ENCODE measurements around the gene GART.
"Not testable (repeated sequence)": the region's sequence is repeated elsewhere in the genome, so short reads cannot be mapped to it uniquely, and the experiment has no call there.

The GART gene

GRCh38 chr21:33514229-33514628 lies 27.7 kb downstream of the GART start:
- Histone ChIP-seq H3K27me3 (ENCODE audit: control insufficient read depth, insufficient read depth, low read length) (no peaks in the 10 kb centered on the region), H3K4me1 (ENCODE audit: control insufficient read depth, insufficient read depth, low read length) (no peaks in the 10 kb centered on the region), H3K4me3 (ENCODE audit: low read length) (no peak overlapping the region), H3K36me3 (ENCODE audit: control insufficient read depth, insufficient read depth, low read length) (peaks cover 40% of the 10 kb centered on the region), H3K9me3 (ENCODE audit: control insufficient read depth, insufficient read depth, low read length) (no peaks in the 10 kb centered on the region), H3K27ac (ENCODE audit: low read length) (no peak overlapping the region)
- no CpG with 5 or more reads among the region's 2 CpGs for WGBS (ENCODE audit: insufficient coverage, insufficient read length)
- DNase-seq (ENCODE audit: low read depth, low spot score) = no peak

- no peaks in the 10 kb centered on the region for H3K27me3 ChIP-seq (ENCODE audit: control insufficient read depth, insufficient read depth, low read length)
- H3K9me3 ChIP-seq (ENCODE audit: control insufficient read depth, insufficient read depth, low read length) = no peaks in the 10 kb centered on the region
- H3K4me1 ChIP-seq (ENCODE audit: control insufficient read depth, insufficient read depth, low read length) = no peaks in the 10 kb centered on the region
- WGBS (ENCODE audit: insufficient coverage, insufficient read length) = no CpG with 5 or more reads among the region's 3 CpGs
- H3K4me3 ChIP-seq (ENCODE audit: low read length) = no peak overlapping the region
- peaks cover 33% of the 10 kb centered on the region for H3K36me3 ChIP-seq (ENCODE audit: control insufficient read depth, insufficient read depth, low read length)
- H3K27ac ChIP-seq (ENCODE audit: low read length) = no peak overlapping the region
- no peak for DNase-seq (ENCODE audit: low read depth, low spot score)
Observed at GRCh38 chr21:33512481-33512880, 29.4 kb downstream of the GART start.

- Histone ChIP-seq H3K4me1 (ENCODE audit: control insufficient read depth, insufficient read depth, low read length) (no peaks in the 10 kb centered on the region), H3K4me3 (ENCODE audit: low read length) (no peak overlapping the region), H3K36me3 (ENCODE audit: control insufficient read depth, insufficient read depth, low read length) (peaks cover 25% of the 10 kb centered on the region), H3K9me3 (ENCODE audit: control insufficient read depth, insufficient read depth, low read length) (no peaks in the 10 kb centered on the region), H3K27ac (ENCODE audit: low read length) (no peak overlapping the region), H3K27me3 (ENCODE audit: control insufficient read depth, insufficient read depth, low read length) (no peaks in the 10 kb centered on the region)
- DNase-seq (ENCODE audit: low read depth, low spot score) = no peak
- WGBS (ENCODE audit: insufficient coverage, insufficient read length) = no CpG with 5 or more reads among the region's 4 CpGs
Observed at GRCh38 chr21:33511639-33512038, 30.3 kb downstream of the GART start.

GRCh38 chr21:33510826-33511225 lies 31.1 kb downstream of the GART start:
- Histone ChIP-seq H3K4me3 (ENCODE audit: low read length) (no peak overlapping the region), H3K36me3 (ENCODE audit: control insufficient read depth, insufficient read depth, low read length) (peaks cover 26% of the 10 kb centered on the region), H3K27ac (ENCODE audit: low read length) (no peak overlapping the region), H3K4me1 (ENCODE audit: control insufficient read depth, insufficient read depth, low read length) (no peaks in the 10 kb centered on the region), H3K27me3 (ENCODE audit: control insufficient read depth, insufficient read depth, low read length) (no peaks in the 10 kb centered on the region), H3K9me3 (ENCODE audit: control insufficient read depth, insufficient read depth, low read length) (no peaks in the 10 kb centered on the region)
- WGBS (ENCODE audit: insufficient coverage, insufficient read length) = no CpG with 5 or more reads among the region's 8 CpGs
- no peak for DNase-seq (ENCODE audit: low read depth, low spot score)

- peaks cover 15% of the 10 kb centered on the region for H3K36me3 ChIP-seq (ENCODE audit: control insufficient read depth, insufficient read depth, low read length)
- no CpG with 5 or more reads among the region's 1 CpG for WGBS (ENCODE audit: insufficient coverage, insufficient read length)
- H3K27me3 ChIP-seq (ENCODE audit: control insufficient read depth, insufficient read depth, low read length); H3K4me1 ChIP-seq (ENCODE audit: control insufficient read depth, insufficient read depth, low read length); DNase-seq (ENCODE audit: low read depth, low spot score); H3K27ac ChIP-seq (ENCODE audit: low read length); H3K9me3 ChIP-seq (ENCODE audit: control insufficient read depth, insufficient read depth, low read length); H3K4me3 ChIP-seq (ENCODE audit: low read length): not testable (repeated sequence)
Observed at GRCh38 chr21:33507003-33507402, 34.9 kb downstream of the GART start.

- peaks cover 11% of the 10 kb centered on the region for H3K36me3 ChIP-seq (ENCODE audit: control insufficient read depth, insufficient read depth, low read length)
- no peaks in the 10 kb centered on the region for H3K27me3 ChIP-seq (ENCODE audit: control insufficient read depth, insufficient read depth, low read length)
- no peaks in the 10 kb centered on the region for H3K4me1 ChIP-seq (ENCODE audit: control insufficient read depth, insufficient read depth, low read length)
- no peak for DNase-seq (ENCODE audit: low read depth, low spot score)
- WGBS (ENCODE audit: insufficient coverage, insufficient read length) = no CpG with 5 or more reads among the region's 8 CpGs
- H3K27ac ChIP-seq (ENCODE audit: low read length) = no peak overlapping the region
- no peak overlapping the region for H3K4me3 ChIP-seq (ENCODE audit: low read length)
- H3K9me3 ChIP-seq (ENCODE audit: control insufficient read depth, insufficient read depth, low read length) = no peaks in the 10 kb centered on the region
Observed at GRCh38 chr21:33505833-33506232, 36.1 kb downstream of the GART start.

GRCh38 chr21:33496345-33496744 lies 45.6 kb downstream of the GART start:
- no peak for DNase-seq (ENCODE audit: low read depth, low spot score)
- no CpG with 5 or more reads among the region's 7 CpGs for WGBS (ENCODE audit: insufficient coverage, insufficient read length)
- Histone ChIP-seq H3K27ac (ENCODE audit: low read length) (no peak overlapping the region), H3K9me3 (ENCODE audit: control insufficient read depth, insufficient read depth, low read length) (no peaks in the 10 kb centered on the region), H3K27me3 (ENCODE audit: control insufficient read depth, insufficient read depth, low read length) (no peaks in the 10 kb centered on the region; the same call in 1 of the 2 replicates), H3K4me1 (ENCODE audit: control insufficient read depth, insufficient read depth, low read length) (no peaks in the 10 kb centered on the region), H3K4me3 (ENCODE audit: low read length) (no peak overlapping the region), H3K36me3 (ENCODE audit: control insufficient read depth, insufficient read depth, low read length) (no peaks in the 10 kb centered on the region)

- WGBS (ENCODE audit: insufficient coverage, insufficient read length) = no CpG with 5 or more reads among the region's 4 CpGs
- H3K36me3 ChIP-seq (ENCODE audit: control insufficient read depth, insufficient read depth, low read length) = no peaks in the 10 kb centered on the region
- H3K4me3 ChIP-seq (ENCODE audit: low read length) = no peak overlapping the region
- H3K4me1 ChIP-seq (ENCODE audit: control insufficient read depth, insufficient read depth, low read length) = no peaks in the 10 kb centered on the region
- H3K9me3 ChIP-seq (ENCODE audit: control insufficient read depth, insufficient read depth, low read length) = no peaks in the 10 kb centered on the region
- DNase-seq (ENCODE audit: low read depth, low spot score) = no peak
- H3K27me3 ChIP-seq (ENCODE audit: control insufficient read depth, insufficient read depth, low read length) = no peaks in the 10 kb centered on the region; the same call in 1 of the 2 replicates
- no peak overlapping the region for H3K27ac ChIP-seq (ENCODE audit: low read length)
Observed at GRCh38 chr21:33495743-33496142, 46.2 kb downstream of the GART start.

GRCh38 chr21:33493756-33494155 lies 48.2 kb downstream of the GART start:
- Histone ChIP-seq H3K27me3 (ENCODE audit: control insufficient read depth, insufficient read depth, low read length) (no peaks in the 10 kb centered on the region; the same call in 1 of the 2 replicates), H3K27ac (ENCODE audit: low read length) (no peak overlapping the region), H3K4me3 (ENCODE audit: low read length) (no peak overlapping the region), H3K9me3 (ENCODE audit: control insufficient read depth, insufficient read depth, low read length) (no peaks in the 10 kb centered on the region), H3K4me1 (ENCODE audit: control insufficient read depth, insufficient read depth, low read length) (no peaks in the 10 kb centered on the region), H3K36me3 (ENCODE audit: control insufficient read depth, insufficient read depth, low read length) (no peaks in the 10 kb centered on the region)
- no peak for DNase-seq (ENCODE audit: low read depth, low spot score)
- no CpG with 5 or more reads among the region's 3 CpGs for WGBS (ENCODE audit: insufficient coverage, insufficient read length)

GRCh38 chr21:33492571-33492970 lies 49.3 kb downstream of the GART start:
- DNase-seq (ENCODE audit: low read depth, low spot score) = no peak
- H3K27ac ChIP-seq (ENCODE audit: low read length) = no peak overlapping the region
- WGBS (ENCODE audit: insufficient coverage, insufficient read length) = no CpG with 5 or more reads among the region's 2 CpGs
- H3K27me3 ChIP-seq (ENCODE audit: control insufficient read depth, insufficient read depth, low read length) = no peaks in the 10 kb centered on the region; the same call in 1 of the 2 replicates
- H3K9me3 ChIP-seq (ENCODE audit: control insufficient read depth, insufficient read depth, low read length) = no peaks in the 10 kb centered on the region
- no peak overlapping the region for H3K4me3 ChIP-seq (ENCODE audit: low read length)
- H3K36me3 ChIP-seq (ENCODE audit: control insufficient read depth, insufficient read depth, low read length) = no peaks in the 10 kb centered on the region
- no peaks in the 10 kb centered on the region for H3K4me1 ChIP-seq (ENCODE audit: control insufficient read depth, insufficient read depth, low read length)

- Histone ChIP-seq H3K9me3 (ENCODE audit: control insufficient read depth, insufficient read depth, low read length) (no peaks in the 10 kb centered on the region), H3K4me3 (ENCODE audit: low read length) (peak within 1 kb of the TSS; percentile 88; the same call in 1 of the 2 replicates), H3K27me3 (ENCODE audit: control insufficient read depth, insufficient read depth, low read length) (no peaks in the 10 kb centered on the region; the same call in 1 of the 2 replicates), H3K27ac (ENCODE audit: low read length) (no peak within 1 kb of the TSS), H3K36me3 (ENCODE audit: control insufficient read depth, insufficient read depth, low read length) (no peaks in the 10 kb centered on the region), H3K4me1 (ENCODE audit: control insufficient read depth, insufficient read depth, low read length) (no peaks in the 10 kb centered on the region)
- DNase-seq (ENCODE audit: low read depth, low spot score) = peak; percentile 88
- WGBS (ENCODE audit: insufficient coverage, insufficient read length) = no CpG with 5 or more reads among the region's 52 CpGs
Observed at GRCh38 chr21:33491373-33492102, 50.4 kb downstream of the GART start, which contains the start of gene DNAJC28. TSS of gene DNAJC28 (minus strand) at chr21:33491716. CDS start at chr21:33489393, 2,323 bp downstream.

Data from iPS DF 6.9 (cell line).